GM18502 (cell line): ENCODE results near the gene CABLES1.
A peak's percentile ranks its signal among the peaks of the same experiment; 100 is the strongest.
"Not testable (repeated sequence)": the region's sequence is repeated elsewhere in the genome, so short reads cannot be mapped to it uniquely, and the experiment has no call there.

ENCODE experiments used
- ATAC-seq: cut with Tn5 transposase; IDR thresholded peaks from one replicate; pipeline ENCODE4 v1.9.1; 2021; ENCODE audit warnings: mild to moderate bottlenecking; ENCODE audit not compliant: unreplicated experiment, poor library complexity

Gene CABLES1

GRCh38 chr18:23277399-23277798 is 142.1 kb downstream of the CABLES1 start:
- ATAC-seq: no peak

GRCh38 chr18:23279931-23280330 is 144.6 kb downstream of the CABLES1 start:
- ATAC-seq: no peak

GRCh38 chr18:23280844-23281243 is 145.6 kb downstream of the CABLES1 start:
- no peak for ATAC-seq

- ATAC-seq: no peak
Observed at GRCh38 chr18:23281626-23282436, 146.5 kb downstream of the CABLES1 start.

- ATAC-seq: no peak
Observed at GRCh38 chr18:23282437-23282781, 147.1 kb downstream of the CABLES1 start.

GRCh38 chr18:23283916-23284430 is 148.7 kb downstream of the CABLES1 start:
- ATAC-seq: peak; percentile 87

GRCh38 chr18:23284629-23285028 is 149.3 kb downstream of the CABLES1 start:
- ATAC-seq: no peak

GRCh38 chr18:23285581-23285980 is 150.3 kb downstream of the CABLES1 start:
- ATAC-seq: not testable (repeated sequence)

- no peak for ATAC-seq
Observed at GRCh38 chr18:23291456-23292205, 156.3 kb downstream of the CABLES1 start.

- no peak for ATAC-seq
Observed at GRCh38 chr18:23300231-23300805, 165.0 kb downstream of the CABLES1 start.

GRCh38 chr18:23301972-23302371 is 166.7 kb downstream of the CABLES1 start:
- no peak for ATAC-seq

- ATAC-seq: no peak
Observed at GRCh38 chr18:23302511-23302850, 167.2 kb downstream of the CABLES1 start.

GRCh38 chr18:23302851-23303527 is 167.7 kb downstream of the CABLES1 start:
- ATAC-seq: no peak

GRCh38 chr18:23306822-23307221 is 171.5 kb downstream of the CABLES1 start:
- peak; percentile 62 for ATAC-seq

- peak; percentile 63 for ATAC-seq
Observed at GRCh38 chr18:23307567-23308295, 172.4 kb downstream of the CABLES1 start.
